HG03139 (cell line): ENCODE data around the gene SPEN.
"Not testable (repeated sequence)": the region's sequence is repeated elsewhere in the genome, so short reads cannot be mapped to it uniquely, and the experiment has no call there.

ENCODE experiments used
- ATAC-seq: cut with Tn5 transposase; IDR thresholded peaks from one replicate; pipeline ENCODE4 v1.9.1; 2021; ENCODE audit not compliant: unreplicated experiment

The SPEN gene

GRCh38 chr1:15847100-15847892 is at the start of gene SPEN:
TSS of gene SPEN (plus strand) at chr1:15847707. CDS start at chr1:15848068, 361 bp downstream.
- peak; percentile 59 for ATAC-seq

GRCh38 chr1:15799004-15799867 is 48.3 kb upstream of the SPEN start:
- ATAC-seq = no peak

GRCh38 chr1:15799928-15800835 is 47.3 kb upstream of the SPEN start:
- ATAC-seq = no peak

GRCh38 chr1:15802234-15802965 is 45.1 kb upstream of the SPEN start:
- ATAC-seq = no peak

- ATAC-seq = no peak
These were observed 44.1 kb upstream of the SPEN start for GRCh38 chr1:15803380-15803779.

GRCh38 chr1:15804060-15804459 is 43.4 kb upstream of the SPEN start:
- no peak for ATAC-seq

- no peak for ATAC-seq
These were observed 40.4 kb upstream of the SPEN start for GRCh38 chr1:15807121-15807520.

- ATAC-seq = not testable (repeated sequence)
These were observed 40.0 kb upstream of the SPEN start, which contains the start of gene UQCRHL for GRCh38 chr1:15807549-15807948. TSS of gene UQCRHL (minus strand) at chr1:15807649. CDS start at chr1:15807649, 0 bp downstream.

- no peak for ATAC-seq
These were observed 38.6 kb upstream of the SPEN start for GRCh38 chr1:15808955-15809354.

GRCh38 chr1:15810073-15810472 is 37.4 kb upstream of the SPEN start:
- no peak for ATAC-seq

- no peak for ATAC-seq
These were observed 30.8 kb upstream of the SPEN start for GRCh38 chr1:15816674-15817073.

GRCh38 chr1:15820478-15820877 is 27.0 kb upstream of the SPEN start:
- ATAC-seq = no peak

- ATAC-seq = no peak
These were observed 21.7 kb upstream of the SPEN start for GRCh38 chr1:15825800-15826199.

GRCh38 chr1:15826810-15827507 is 20.5 kb upstream of the SPEN start:
- no peak for ATAC-seq

GRCh38 chr1:15827567-15827966 is 19.9 kb upstream of the SPEN start:
- not testable (repeated sequence) for ATAC-seq

- ATAC-seq = not testable (repeated sequence)
These were observed 18.6 kb upstream of the SPEN start for GRCh38 chr1:15828931-15829330.

GRCh38 chr1:15830258-15830657 is 17.2 kb upstream of the SPEN start:
- ATAC-seq = no peak

GRCh38 chr1:15833069-15833679 is 14.3 kb upstream of the SPEN start:
- no peak for ATAC-seq

- ATAC-seq = no peak
These were observed 13.6 kb upstream of the SPEN start for GRCh38 chr1:15833842-15834405.
